Astrocyte of the cerebellum (primary cell): ENCODE measurements around the gene CFAP161.
"Not testable (repeated sequence)": the region's sequence is repeated elsewhere in the genome, so short reads cannot be mapped to it uniquely, and the experiment has no call there.

ENCODE experiments used
- DNase-seq: peaks from one replicate; pipeline ENCODE4 v3.0.0-alpha.2; 2011; ENCODE audit warnings: low read depth
- H3K4me3 ChIP-seq: 2 replicates; pipeline ENCODE4 v1.5.1; 2011; ENCODE audit warnings: mild to moderate bottlenecking, low read depth, low read length, moderate library complexity
- CTCF ChIP-seq: IDR thresholded peaks from 2 replicates; pipeline ENCODE4 v1.5.1; 2012; ENCODE audit warnings: low read length, low read depth, moderate library complexity, mild to moderate bottlenecking; ENCODE audit errors: missing control alignments
- in situ Hi-C: cut with HindIII; loops from 2 replicates; pipeline ENCODE4 v1.10.0; 2017; ENCODE audit warnings: low sequenced_read_pairs

CFAP161 gene

GRCh38 chr15:81152799-81153198 is 18.7 kb downstream of the CFAP161 start:
- in situ Hi-C loops = no loop called here
- no peak for TF ChIP-seq CTCF
- no peak for DNase-seq
- H3K4me3 ChIP-seq = no peak overlapping the region

- H3K4me3 ChIP-seq = no peak overlapping the region
- TF ChIP-seq CTCF = peak; percentile 63
- in situ Hi-C loops = no loop called here
- DNase-seq = peak; percentile 47
These were observed 21.5 kb downstream of the CFAP161 start for GRCh38 chr15:81155375-81156218.

- TF ChIP-seq CTCF = no peak
- no peak for DNase-seq
- in situ Hi-C loops = no loop called here
- no peak overlapping the region for H3K4me3 ChIP-seq
These were observed 22.3 kb downstream of the CFAP161 start for GRCh38 chr15:81156324-81156723.

- DNase-seq = no peak
- in situ Hi-C loops = no loop called here
- no peak overlapping the region for H3K4me3 ChIP-seq
- TF ChIP-seq CTCF = no peak
These were observed 23.3 kb downstream of the CFAP161 start for GRCh38 chr15:81157195-81157938.

GRCh38 chr15:81157939-81158223 is 23.8 kb downstream of the CFAP161 start:
- no peak for TF ChIP-seq CTCF
- DNase-seq = no peak
- no peak overlapping the region for H3K4me3 ChIP-seq
- in situ Hi-C loops = no loop called here

- DNase-seq, in situ Hi-C loops, H3K4me3 ChIP-seq: not testable (repeated sequence)
These were observed 24.5 kb downstream of the CFAP161 start for GRCh38 chr15:81158561-81158960.

- no peak overlapping the region for H3K4me3 ChIP-seq
- in situ Hi-C loops = no loop called here
- peak; percentile 26 for DNase-seq
- no peak for TF ChIP-seq CTCF
These were observed 26.5 kb downstream of the CFAP161 start for GRCh38 chr15:81160312-81161159.
